CD14-positive monocyte (primary cell): ENCODE data around the gene MCCC1. TPM values are rescaled to one million over a fixed set of nuclear protein-coding genes. Genes with fewer than 3 reads are reported as not detected.

Source experiments
- DNase-seq, 3 donors: peaks; one replicate each; pipeline ENCODE4 v3.0.0-alpha.2; 2011 to 2022
- H2AFZ ChIP-seq: 2 replicates; pipeline ENCODE4 v1.6.0; 2012; ENCODE audit warnings: mild to moderate bottlenecking, low read depth, low read length, inconsistent platforms; ENCODE audit not compliant: insufficient read depth, poor library complexity, severe bottlenecking
- H3K27ac ChIP-seq, 2 donors: 1 replicate in 1 of 2; 2 replicates in 1 of 2; pipeline ENCODE4 v1.5.1; 2012 to 2013; ENCODE audit warnings: low read length in 2 of 2, control low read depth in 1 of 2, inconsistent platforms in 1 of 2, low read depth in 1 of 2, mild to moderate bottlenecking in 1 of 2
- H3K27me3 ChIP-seq, 2 donors: one replicate each; pipeline versions ENCODE4 v1.6.0 to v1.6.1; 2011 to 2013; ENCODE audit warnings: low read length in 2 of 2; ENCODE audit not compliant: control insufficient read depth in 2 of 2, insufficient read depth in 2 of 2
- H3K36me3 ChIP-seq, 2 donors: replicated peaks in 1 of 2; 1 replicate in 1 of 2; 2 replicates in 1 of 2; pipeline versions ENCODE4 v1.5.1 to v1.6.1; 2012 to 2013; ENCODE audit warnings: low read length in 2 of 2, control low read depth in 1 of 2, inconsistent platforms in 1 of 2, mild to moderate bottlenecking in 1 of 2; ENCODE audit not compliant: insufficient read depth in 2 of 2, control insufficient read depth in 1 of 2
- H3K4me1 ChIP-seq, 2 donors: 1 replicate in 1 of 2; 2 replicates in 1 of 2; pipeline versions ENCODE4 v1.5.1 to v1.6.1; 2012 to 2013; ENCODE audit warnings: low read length in 2 of 2, control low read depth in 1 of 2, inconsistent platforms in 1 of 2, mild to moderate bottlenecking in 1 of 2, moderate library complexity in 1 of 2; ENCODE audit not compliant: insufficient read depth in 2 of 2, control insufficient read depth in 1 of 2
- H3K4me2 ChIP-seq: replicated peaks from 2 replicates; pipeline ENCODE3; 2012; ENCODE audit warnings: low read length, moderate library complexity, mild to moderate bottlenecking; ENCODE audit not compliant: poor library complexity, severe bottlenecking; ENCODE audit errors: extremely low read depth
- H3K4me3 ChIP-seq, 3 experiments: fragments of 200-600 bp in 1 of 3; sonication (generic) in 1 of 3; replicated peaks in 1 of 3; 1 replicate in 2 of 3; 2 replicates in 1 of 3; pipeline ENCODE4 v1.5.1; 2011 to 2013; ENCODE audit warnings: low read length in 3 of 3, mild to moderate bottlenecking in 3 of 3, control low read depth in 2 of 3, low read depth in 2 of 3, inconsistent platforms in 1 of 3, moderate library complexity in 1 of 3
- H3K79me2 ChIP-seq: 2 replicates; pipeline ENCODE4 v1.6.0; 2012; ENCODE audit warnings: mild to moderate bottlenecking, control low read depth, inconsistent platforms, low read length, moderate library complexity; ENCODE audit not compliant: insufficient read depth
- H3K9ac ChIP-seq: 2 replicates; pipeline ENCODE4 v1.6.0; 2017; ENCODE audit warnings: low read length, mild to moderate bottlenecking; ENCODE audit not compliant: insufficient read depth, poor library complexity, severe bottlenecking
- H3K9me3 ChIP-seq, 2 donors: replicated peaks in 1 of 2; 1 replicate in 1 of 2; 2 replicates in 1 of 2; pipeline versions ENCODE4 v1.5.1 to v1.6.1; 2012 to 2013; ENCODE audit warnings: low read length in 2 of 2, control low read depth in 1 of 2; ENCODE audit not compliant: control insufficient read depth in 1 of 2, insufficient read depth in 1 of 2
- H4K20me1 ChIP-seq: 2 replicates; pipeline ENCODE4 v1.6.0; 2012; ENCODE audit warnings: mild to moderate bottlenecking, low read length, control low read depth, moderate library complexity; ENCODE audit not compliant: insufficient read depth
- H3K27ac Mint-ChIP-seq, 7 donors: one replicate each; pipeline ENCODE4 v1.8.0; 2020; ENCODE audit warnings: mild to moderate bottlenecking in 7 of 7, mixed read lengths in 7 of 7, moderate library complexity in 6 of 7, inconsistent platforms in 2 of 7
- H3K27me3 Mint-ChIP-seq, 3 donors: one replicate each; pipeline ENCODE4 v1.8.0; 2021 to 2022; ENCODE audit warnings: low read depth in 3 of 3, mild to moderate bottlenecking in 3 of 3, mixed read lengths in 3 of 3, moderate library complexity in 3 of 3, inconsistent platforms in 1 of 3
- H3K36me3 Mint-ChIP-seq, 2 donors: one replicate each; pipeline ENCODE4 v1.8.0; 2020; ENCODE audit warnings: mixed read lengths in 2 of 2, inconsistent platforms in 1 of 2, mild to moderate bottlenecking in 1 of 2
- H3K4me1 Mint-ChIP-seq: one replicate; pipeline ENCODE4 v1.8.0; 2020; ENCODE audit warnings: mild to moderate bottlenecking, mixed read lengths
- H3K4me3 Mint-ChIP-seq, 2 donors: one replicate each; pipeline ENCODE4 v1.8.0; 2020; ENCODE audit warnings: mild to moderate bottlenecking in 2 of 2, mixed read lengths in 2 of 2, moderate library complexity in 1 of 2
- H3K9me3 Mint-ChIP-seq, 7 donors: one replicate each; pipeline ENCODE4 v1.8.0; 2020 to 2022; ENCODE audit warnings: mixed read lengths in 7 of 7, mild to moderate bottlenecking in 6 of 7, moderate library complexity in 6 of 7, inconsistent platforms in 2 of 7
- CTCF ChIP-seq: fragments of 200-600 bp; IDR thresholded peaks from one replicate; pipeline ENCODE4 v1.8.0; 2022; ENCODE audit warnings: antibody characterized with exemption, mild to moderate bottlenecking
- WGBS: methylation state at CpG from one replicate; pipeline ENCODE4 v1.1.5; 2013; ENCODE audit warnings: missing lambda C conversion rate; ENCODE audit not compliant: insufficient coverage; 5-methylcytosine and 5-hydroxymethylcytosine counted together
- intact Hi-C, 2 donors: fragments of 100-400 bp; cut with micrococcal nuclease; formaldehyde crosslinking; loops; one replicate each; pipeline versions ENCODE4 v1.15.0 to v1.15.1; 2023
- polyA plus RNA-seq, 3 donors: library from polyadenylated mRNA; depleted of rRNA in 1 of 3; unstranded in 2 of 3; stranded (reverse) in 1 of 3; fragments of 300-500 nt in 2 of 3; fragments of >200 nt in 1 of 3; fragmentation: Illumina TruSeq in 2 of 3; gene quantifications; 1 replicate in 2 of 3; 2 replicates in 1 of 3; pipeline ENCODE4 v1.2.3, GENCODE V29; 2012 to 2021

MCCC1 gene
- polyA plus RNA-seq, 3 donors: 13.9 to 18.4 (median 16.0) TPM

GRCh38 chr3:182973047-182973446 lies 126.2 kb downstream of the MCCC1 start:
- H3K4me1 ChIP-seq: peaks cover 12 to 18% of the 10 kb centered on the region in 2 donors
- Mint-ChIP-seq H3K36me3 (peaks cover 2 to 5% of the 10 kb centered on the region in 2 donors), H3K27me3 (no peaks in the 10 kb centered on the region), H3K4me1 (peaks cover 25% of the 10 kb centered on the region), H3K4me3 (no peak overlapping the region), H3K9me3 (no peaks in the 10 kb centered on the region), H3K27ac (no peak overlapping the region)
- peaks cover 0 to 4% of the 10 kb centered on the region in 2 donors for H3K36me3 ChIP-seq
- peaks cover 99% of the 10 kb centered on the region for H3K79me2 ChIP-seq
- peaks cover 90% of the 10 kb centered on the region for H4K20me1 ChIP-seq
- intact Hi-C loops: no loop called here
- H3K4me3 ChIP-seq: no peak overlapping the region
- H3K4me2 ChIP-seq: no peak overlapping the region
- H3K9me3 ChIP-seq: no peaks in the 10 kb centered on the region
- no peak for TF ChIP-seq CTCF
- no CpG with 5 or more reads among the region's 5 CpGs for WGBS
- no peaks in the 10 kb centered on the region for H3K27me3 ChIP-seq
- H3K9ac ChIP-seq: no peak overlapping the region
- DNase-seq: no peak
- no peak overlapping the region for H2AFZ ChIP-seq
- no peak overlapping the region for H3K27ac ChIP-seq

- no peak for DNase-seq
- H3K27ac ChIP-seq: no peak overlapping the region
- no peak for TF ChIP-seq CTCF
- H3K4me1 ChIP-seq: peaks cover 17 to 21% of the 10 kb centered on the region in 2 donors
- intact Hi-C loops: no loop called here
- no peak overlapping the region for H3K4me3 ChIP-seq
- peaks cover 29% of the 10 kb centered on the region for H3K4me1 Mint-ChIP-seq
- no peak overlapping the region for H2AFZ ChIP-seq
- H3K9me3 Mint-ChIP-seq: no peaks in the 10 kb centered on the region
- H4K20me1 ChIP-seq: peaks cover 86% of the 10 kb centered on the region
- no peaks in the 10 kb centered on the region for H3K9me3 ChIP-seq
- H3K36me3 ChIP-seq: peaks cover 0 to 4% of the 10 kb centered on the region in 2 donors
- no peak overlapping the region for H3K9ac ChIP-seq
- H3K4me2 ChIP-seq: no peak overlapping the region
- no peaks in the 10 kb centered on the region for H3K27me3 Mint-ChIP-seq
- peak overlapping the region in 2 of 7 donors; percentile 15 to 76 for H3K27ac Mint-ChIP-seq
- H3K4me3 Mint-ChIP-seq: no peak overlapping the region
- no peaks in the 10 kb centered on the region for H3K27me3 ChIP-seq
- peaks cover 2 to 5% of the 10 kb centered on the region in 2 donors for H3K36me3 Mint-ChIP-seq
- peaks cover 97% of the 10 kb centered on the region for H3K79me2 ChIP-seq
- WGBS: no CpG with 5 or more reads among the region's 6 CpGs
Observed at GRCh38 chr3:182972387-182972786, 126.9 kb downstream of the MCCC1 start.
